GM19397 (cell line): ENCODE data around the gene APOE.
A peak's percentile ranks its signal among the peaks of the same experiment; 100 is the strongest.

ENCODE experiments used
- ATAC-seq: cut with Tn5 transposase; IDR thresholded peaks from one replicate; pipeline ENCODE4 v1.9.1; 2021; ENCODE audit warnings: mild to moderate bottlenecking, moderate library complexity; ENCODE audit not compliant: unreplicated experiment

The APOE gene

DNA sequence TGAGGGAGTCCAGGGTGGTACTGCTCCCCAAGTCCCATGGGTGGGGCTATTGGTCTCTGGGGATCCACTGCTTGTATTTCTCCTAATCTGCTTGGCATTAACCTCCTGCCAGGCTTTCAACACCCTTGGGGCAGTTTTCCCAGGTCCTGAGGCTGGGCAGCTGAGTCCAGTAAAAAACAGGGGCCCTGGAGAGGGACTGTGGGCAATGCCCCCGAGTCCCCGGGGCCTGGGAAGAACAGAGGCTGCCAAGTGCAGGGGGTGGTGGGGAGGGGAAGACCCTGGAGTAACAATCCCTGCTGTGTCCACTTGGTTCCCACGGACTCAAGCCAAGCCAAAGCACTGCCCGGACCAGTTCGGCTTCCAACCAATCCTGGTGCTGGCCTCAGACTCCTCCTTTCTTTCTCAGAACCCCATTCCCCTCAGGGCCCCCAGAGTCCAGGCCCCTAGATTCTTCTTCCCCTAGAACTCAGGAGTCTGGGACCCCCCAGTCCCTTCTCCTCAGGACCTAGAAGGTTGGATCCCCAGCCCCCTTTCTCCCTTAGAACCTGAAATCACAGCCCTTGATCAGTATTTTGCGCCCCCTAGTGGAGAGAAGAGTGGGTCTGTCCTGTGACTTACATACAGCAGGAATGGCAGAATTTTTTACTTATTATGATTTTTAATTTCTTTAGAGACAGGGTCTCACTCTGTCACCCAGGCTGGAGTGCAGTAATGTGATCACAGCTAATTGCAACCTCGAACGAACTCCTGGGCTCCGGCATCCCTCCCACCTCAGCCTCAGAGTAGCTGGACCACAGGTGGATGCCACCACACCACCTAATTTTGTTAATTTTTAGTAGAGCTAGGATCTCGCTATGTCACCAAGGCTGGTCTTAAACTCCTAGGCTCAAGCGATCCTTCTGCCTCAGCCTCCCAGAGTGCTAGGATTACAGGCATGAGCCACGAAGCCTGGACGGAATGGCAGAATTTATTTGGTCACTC, 45.9 kb downstream of the APOE start:
- ATAC-seq, result no peak

GRCh38 chr19:44954278-44954648, 48.7 kb downstream of the APOE start:
- ATAC-seq, result no peak

GRCh38 chr19:44954649-44955504, 49.3 kb downstream of the APOE start, which contains the start of gene CLPTM1:
Gene CLPTM1, plus strand, starts transcription at chr19:44955380. Its CDS starts 16 bp downstream, at chr19:44955396.
- ATAC-seq, result peak; percentile 76

GRCh38 chr19:44955505-44956439, 50.2 kb downstream of the APOE start:
- ATAC-seq, result peak; percentile 22

GRCh38 chr19:44957526-44957925, 51.9 kb downstream of the APOE start:
- ATAC-seq, result no peak

GRCh38 chr19:44958090-44958489, 52.5 kb downstream of the APOE start:
- ATAC-seq, result no peak
